GM19193 (cell line): Measurements from ENCODE around the gene GNA12.

Source experiments
- POLR2A ChIP-seq: IDR thresholded peaks from 4 replicates; pipeline ENCODE4 v1.6.1; 2011; ENCODE audit not compliant: insufficient read depth, insufficient read length; ENCODE audit errors: extremely low read depth

Gene GNA12

GRCh38 chr7:2872296-2872874 lies 28.3 kb upstream of the GNA12 start:
- no peak for TF ChIP-seq POLR2A

GRCh38 chr7:2870471-2870931 lies 26.4 kb upstream of the GNA12 start:
- no peak for TF ChIP-seq POLR2A

GRCh38 chr7:2869981-2870380 lies 25.9 kb upstream of the GNA12 start:
- no peak for TF ChIP-seq POLR2A

GRCh38 chr7:2866601-2867000 lies 22.5 kb upstream of the GNA12 start:
- no peak for TF ChIP-seq POLR2A

- no peak for TF ChIP-seq POLR2A
These were observed 21.0 kb upstream of the GNA12 start for GRCh38 chr7:2864999-2865670.

GRCh38 chr7:2864204-2864985 lies 20.3 kb upstream of the GNA12 start:
- no peak for TF ChIP-seq POLR2A

GRCh38 chr7:2863461-2864066 lies 19.5 kb upstream of the GNA12 start:
- TF ChIP-seq POLR2A = peak; percentile 86

GRCh38 chr7:2862831-2863361 lies 18.8 kb upstream of the GNA12 start:
- no peak for TF ChIP-seq POLR2A

- no peak for TF ChIP-seq POLR2A
These were observed 17.4 kb upstream of the GNA12 start for GRCh38 chr7:2861509-2861908.

- TF ChIP-seq POLR2A = no peak
These were observed 16.6 kb upstream of the GNA12 start for GRCh38 chr7:2860627-2861133.

GRCh38 chr7:2859952-2860351 lies 15.8 kb upstream of the GNA12 start:
- TF ChIP-seq POLR2A = no peak

GRCh38 chr7:2858621-2859020 lies 14.5 kb upstream of the GNA12 start:
- no peak for TF ChIP-seq POLR2A

GRCh38 chr7:2856388-2857169 lies 12.5 kb upstream of the GNA12 start:
- no peak for TF ChIP-seq POLR2A

GRCh38 chr7:2855386-2855785 lies 11.3 kb upstream of the GNA12 start:
- TF ChIP-seq POLR2A = no peak
